ENCODE measurements around the gene RCBTB2. TPM values are rescaled to one million over a fixed set of nuclear protein-coding genes. Genes with fewer than 3 reads are reported as not detected.

RCBTB2 gene
- total RNA-seq, 3 donors from 2014 or later: 10.8 to 16.1 (median 14.9) TPM

- Histone ChIP-seq H3K4me3 (peak overlapping the region; percentile 76 to 89 (median 81)), H3K4me1 (no peaks in the 10 kb centered on the region), H3K27ac (peak overlapping the region; percentile 96 to 98), H3K36me3 (no peaks in the 10 kb centered on the region), H3K9me3 (no peaks in the 10 kb centered on the region), H3K27me3 (no peaks in the 10 kb centered on the region)
- no peak for TF ChIP-seq POLR2A (IDR thresholded peaks at IDR 0.05)
- no peak for TF ChIP-seq CTCF (IDR thresholded peaks at IDR 0.05)
- no peak for TF ChIP-seq POLR2AphosphoS5 (IDR thresholded peaks at IDR 0.05)
- no peak for DNase-seq (ENCODE audit: low spot score in 2 of 2)
- intact Hi-C loops (cut with DNase I; ENCODE audit: low total_unique reads): no loop called here
Measured at GRCh38 chr13:48531416-48532255, 1.2 kb downstream of the RCBTB2 start.

GRCh38 chr13:48530833-48531232, 2.0 kb downstream of the RCBTB2 start:
- peak overlapping the region; percentile 96 to 98 for H3K27ac ChIP-seq
- no peaks in the 10 kb centered on the region for H3K27me3 ChIP-seq
- no peak overlapping the region for H3K4me3 ChIP-seq
- TF ChIP-seq CTCF (IDR thresholded peaks at IDR 0.05): no peak
- no peak for TF ChIP-seq POLR2A (IDR thresholded peaks at IDR 0.05)
- no peak for TF ChIP-seq POLR2AphosphoS5 (IDR thresholded peaks at IDR 0.05)
- intact Hi-C loops (cut with DNase I; ENCODE audit: low total_unique reads): no loop called here
- no peaks in the 10 kb centered on the region for H3K9me3 ChIP-seq
- H3K36me3 ChIP-seq: no peaks in the 10 kb centered on the region
- no peaks in the 10 kb centered on the region for H3K4me1 ChIP-seq
- no peak for DNase-seq (ENCODE audit: low spot score in 2 of 2)

- H3K4me1 ChIP-seq: no peaks in the 10 kb centered on the region
- H3K27ac ChIP-seq: no peak overlapping the region
- no peaks in the 10 kb centered on the region for H3K9me3 ChIP-seq
- DNase-seq (ENCODE audit: low spot score in 2 of 2): no peak
- no peak overlapping the region for H3K4me3 ChIP-seq
- intact Hi-C loops (cut with DNase I; ENCODE audit: low total_unique reads): no loop called here
- H3K36me3 ChIP-seq: no peaks in the 10 kb centered on the region
- TF ChIP-seq CTCF (IDR thresholded peaks at IDR 0.05): no peak
- no peak for TF ChIP-seq POLR2A (IDR thresholded peaks at IDR 0.05)
- no peak for TF ChIP-seq POLR2AphosphoS5 (IDR thresholded peaks at IDR 0.05)
- H3K27me3 ChIP-seq: no peaks in the 10 kb centered on the region
Measured at GRCh38 chr13:48528720-48529119, 4.2 kb downstream of the RCBTB2 start.

- Histone ChIP-seq H3K36me3 (no peaks in the 10 kb centered on the region), H3K27me3 (no peaks in the 10 kb centered on the region), H3K27ac (peak overlapping the region in 1 of 2 donors; percentile 21), H3K4me1 (no peaks in the 10 kb centered on the region), H3K4me3 (no peak overlapping the region), H3K9me3 (no peaks in the 10 kb centered on the region)
- intact Hi-C loops (cut with DNase I; ENCODE audit: low total_unique reads): no loop called here
- TF ChIP-seq POLR2AphosphoS5 (IDR thresholded peaks at IDR 0.05) (no peak), POLR2A (IDR thresholded peaks at IDR 0.05) (no peak), CTCF (IDR thresholded peaks at IDR 0.05) (no peak)
- no peak for DNase-seq (ENCODE audit: low spot score in 2 of 2)
Measured at GRCh38 chr13:48527955-48528354, 4.9 kb downstream of the RCBTB2 start.

GRCh38 chr13:48526286-48526685, 6.6 kb downstream of the RCBTB2 start:
- H3K27ac ChIP-seq: no peak overlapping the region
- TF ChIP-seq CTCF (IDR thresholded peaks at IDR 0.05) (no peak), POLR2AphosphoS5 (IDR thresholded peaks at IDR 0.05) (no peak), POLR2A (IDR thresholded peaks at IDR 0.05) (no peak)
- intact Hi-C loops (cut with DNase I; ENCODE audit: low total_unique reads): no loop called here
- no peaks in the 10 kb centered on the region for H3K9me3 ChIP-seq
- no peaks in the 10 kb centered on the region for H3K27me3 ChIP-seq
- DNase-seq (ENCODE audit: low spot score in 2 of 2): no peak
- no peaks in the 10 kb centered on the region for H3K4me1 ChIP-seq
- H3K4me3 ChIP-seq: no peak overlapping the region
- H3K36me3 ChIP-seq: no peaks in the 10 kb centered on the region

All from breast epithelium (tissue), 4 donors.